ENCODE data around the gene FREM1. TPM values are rescaled to one million over a fixed set of nuclear protein-coding genes. Genes with fewer than 3 reads are reported as not detected.

FREM1 gene
- total and polyA plus RNA-seq, 9 donors: 0.61 to 9.2 (median 2.8) TPM

DNA sequence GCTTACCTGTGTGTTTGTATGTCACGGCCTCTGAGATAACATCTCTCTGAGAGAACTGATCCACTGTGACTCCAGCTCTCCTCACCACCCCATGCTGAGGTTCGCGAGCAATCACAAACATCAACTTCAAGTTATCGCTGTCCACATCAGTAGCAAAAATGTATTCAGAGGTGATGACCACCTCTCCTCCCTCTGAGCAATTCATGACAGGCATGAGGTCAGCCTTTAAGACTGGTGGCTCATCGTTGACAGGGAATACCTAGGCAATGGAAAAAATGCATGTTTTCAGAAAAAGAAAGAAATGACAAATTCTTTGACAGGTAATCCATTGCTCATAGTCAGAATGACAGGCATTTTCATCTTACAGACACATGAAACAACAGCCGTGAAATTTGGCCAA lies 97.4 kb downstream of the FREM1 start:
- Histone ChIP-seq H3K27me3 (no peaks in the 10 kb centered on the region), H3K4me3 (no peak overlapping the region), H3K9me3 (no peaks in the 10 kb centered on the region), H3K27ac (no peak overlapping the region), H3K4me1 (ENCODE audit: insufficient read depth) (peaks cover 1% of the 10 kb centered on the region), H3K36me3 (no peaks in the 10 kb centered on the region)
- WGBS, 3 donors: 91 to 95% (median 92%) methylated on average over 6 of the region's 6 CpGs
- intact Hi-C loops (cut with DNase I): no loop called here
- TF ChIP-seq EP300 (IDR thresholded peaks at IDR 0.05) (no peak), POLR2A (IDR thresholded peaks at IDR 0.05) (no peak)
- TF ChIP-seq, protein P1, sequence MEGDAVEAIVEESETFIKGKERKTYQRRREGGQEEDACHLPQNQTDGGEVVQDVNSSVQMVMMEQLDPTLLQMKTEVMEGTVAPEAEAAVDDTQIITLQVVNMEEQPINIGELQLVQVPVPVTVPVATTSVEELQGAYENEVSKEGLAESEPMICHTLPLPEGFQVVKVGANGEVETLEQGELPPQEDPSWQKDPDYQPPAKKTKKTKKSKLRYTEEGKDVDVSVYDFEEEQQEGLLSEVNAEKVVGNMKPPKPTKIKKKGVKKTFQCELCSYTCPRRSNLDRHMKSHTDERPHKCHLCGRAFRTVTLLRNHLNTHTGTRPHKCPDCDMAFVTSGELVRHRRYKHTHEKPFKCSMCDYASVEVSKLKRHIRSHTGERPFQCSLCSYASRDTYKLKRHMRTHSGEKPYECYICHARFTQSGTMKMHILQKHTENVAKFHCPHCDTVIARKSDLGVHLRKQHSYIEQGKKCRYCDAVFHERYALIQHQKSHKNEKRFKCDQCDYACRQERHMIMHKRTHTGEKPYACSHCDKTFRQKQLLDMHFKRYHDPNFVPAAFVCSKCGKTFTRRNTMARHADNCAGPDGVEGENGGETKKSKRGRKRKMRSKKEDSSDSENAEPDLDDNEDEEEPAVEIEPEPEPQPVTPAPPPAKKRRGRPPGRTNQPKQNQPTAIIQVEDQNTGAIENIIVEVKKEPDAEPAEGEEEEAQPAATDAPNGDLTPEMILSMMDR (IDR thresholded peaks at IDR 0.05): no peak
- DNase-seq: no peak

DNA sequence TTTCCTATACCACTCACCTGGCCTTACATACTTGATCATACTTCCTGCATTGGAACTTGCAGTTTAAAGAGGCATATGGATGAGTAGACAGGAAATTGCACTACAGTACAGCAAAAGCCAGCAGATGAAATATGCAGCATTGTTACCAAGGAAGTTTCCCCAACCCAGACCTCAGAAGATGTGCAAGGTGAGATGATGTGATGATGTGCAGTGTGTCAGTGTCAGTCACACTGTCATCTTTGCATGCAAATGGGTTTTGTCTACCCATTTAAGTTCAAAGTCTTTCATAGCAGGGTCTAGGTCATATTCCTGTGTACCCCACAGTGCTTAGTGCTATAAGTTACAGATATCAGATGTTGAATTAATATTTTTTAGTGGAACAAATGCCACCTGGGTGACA lies 98.4 kb downstream of the FREM1 start:
- TF ChIP-seq POLR2A (IDR thresholded peaks at IDR 0.05): no peak
- no peak for TF ChIP-seq EP300 (IDR thresholded peaks at IDR 0.05)
- TF ChIP-seq, protein P1 (IDR thresholded peaks at IDR 0.05): no peak
- no peaks in the 10 kb centered on the region for H3K27me3 ChIP-seq
- no peak overlapping the region for H3K27ac ChIP-seq
- no peaks in the 10 kb centered on the region for H3K9me3 ChIP-seq
- no peak for DNase-seq
- H3K36me3 ChIP-seq: no peaks in the 10 kb centered on the region
- no peak overlapping the region for H3K4me3 ChIP-seq
- peaks cover 1% of the 10 kb centered on the region for H3K4me1 ChIP-seq (ENCODE audit: insufficient read depth)
- intact Hi-C loops (cut with DNase I): no loop called here

DNA sequence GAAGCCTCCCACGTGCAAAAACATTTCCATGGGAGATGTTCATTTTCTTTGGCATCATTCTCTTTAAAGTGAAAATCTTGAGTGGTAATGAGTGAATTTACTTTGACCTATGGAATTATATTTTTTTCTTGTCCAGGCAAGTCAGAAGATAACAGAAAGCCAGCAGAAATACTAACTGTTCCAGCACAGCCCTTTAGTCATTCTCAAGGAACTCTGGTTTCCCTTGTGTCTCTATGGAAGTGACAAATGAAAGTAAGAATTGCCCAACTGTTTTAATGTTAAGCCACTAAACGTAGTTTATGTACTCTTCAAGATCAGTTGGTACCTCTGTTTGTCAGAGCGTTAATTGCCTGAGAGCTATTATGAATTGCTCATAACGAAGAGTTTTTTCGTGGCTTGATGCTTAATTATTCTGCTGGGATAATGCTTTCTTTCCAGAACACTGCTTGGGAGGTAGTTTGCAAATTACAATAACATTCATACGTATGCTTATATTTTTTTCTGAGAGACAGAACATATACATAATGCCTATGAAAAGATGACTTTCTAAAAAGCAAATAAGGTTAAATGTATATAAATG lies 103.2 kb downstream of the FREM1 start:
- intact Hi-C loops (cut with DNase I): no loop called here
- Histone ChIP-seq H3K27ac (no peak overlapping the region), H3K4me3 (no peak overlapping the region), H3K9me3 (no peaks in the 10 kb centered on the region), H3K36me3 (no peaks in the 10 kb centered on the region), H3K27me3 (no peaks in the 10 kb centered on the region), H3K4me1 (ENCODE audit: insufficient read depth) (no peaks in the 10 kb centered on the region)
- no peak for TF ChIP-seq POLR2A (IDR thresholded peaks at IDR 0.05)
- TF ChIP-seq, protein P1 (IDR thresholded peaks at IDR 0.05): no peak
- no peak for TF ChIP-seq EP300 (IDR thresholded peaks at IDR 0.05)
- WGBS, 3 donors: 49 to 56% (median 55%) methylated on average over 6 of the region's 6 CpGs
- DNase-seq: no peak

DNA sequence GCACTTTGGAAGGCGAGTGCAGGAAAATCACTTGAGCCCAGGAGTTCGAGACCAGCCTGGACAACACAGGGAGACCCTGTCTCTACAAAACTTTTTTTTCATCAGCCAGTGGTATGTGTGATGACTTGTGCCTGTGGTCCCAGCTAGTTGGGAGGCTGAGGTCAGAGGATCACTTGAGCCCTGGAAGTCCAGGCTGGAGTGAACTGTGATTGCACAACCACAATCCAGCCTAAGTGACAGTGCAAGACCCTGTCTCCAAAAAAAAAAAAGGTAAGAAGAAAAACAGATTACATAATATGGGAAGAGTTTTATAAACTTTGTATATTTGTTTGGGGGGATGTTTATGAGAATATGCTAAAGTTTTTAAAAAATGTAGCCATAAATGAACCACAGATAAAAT lies 111.2 kb downstream of the FREM1 start:
- H3K4me1 ChIP-seq (ENCODE audit: insufficient read depth): no peaks in the 10 kb centered on the region
- WGBS, 3 donors: 95 to 100% (median 97%) methylated on average over 2 of the region's 2 CpGs
- no peak overlapping the region for H3K27ac ChIP-seq
- no peaks in the 10 kb centered on the region for H3K27me3 ChIP-seq
- H3K4me3 ChIP-seq: no peak overlapping the region
- DNase-seq: no peak
- intact Hi-C loops (cut with DNase I): no loop called here
- TF ChIP-seq, protein P1 (IDR thresholded peaks at IDR 0.05): no peak
- TF ChIP-seq POLR2A (IDR thresholded peaks at IDR 0.05): no peak
- TF ChIP-seq EP300 (IDR thresholded peaks at IDR 0.05): no peak
- no peaks in the 10 kb centered on the region for H3K36me3 ChIP-seq
- H3K9me3 ChIP-seq: no peaks in the 10 kb centered on the region
